ENCODE results near the gene PAWR.

DNA sequence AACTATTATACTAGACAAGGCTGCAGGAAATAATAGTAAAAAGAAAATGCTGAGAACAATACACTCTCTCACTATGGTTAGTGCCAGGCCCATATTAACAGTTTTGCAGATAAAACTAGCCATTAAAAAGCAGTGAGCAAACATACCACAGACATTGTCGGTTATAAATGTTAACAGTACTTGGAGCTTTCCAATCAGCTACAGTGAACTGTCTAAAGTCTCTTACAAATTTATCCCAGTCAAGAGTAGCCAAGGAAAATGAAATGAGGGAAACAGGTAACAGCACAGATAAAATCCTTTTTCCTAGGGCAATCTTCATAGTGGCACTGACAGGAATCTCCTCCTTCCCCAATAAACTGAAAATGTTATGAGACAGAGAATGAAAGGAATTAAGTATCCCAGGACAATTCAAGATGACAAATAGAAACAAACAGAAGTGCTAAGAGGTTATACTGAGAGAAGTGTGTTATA lies 30.8 kb downstream of the PAWR start:
- TF ChIP-seq GATA2 (CRISPR knock-in tag; IDR thresholded peaks at IDR 0.05) (no peak), BMI1 (IDR thresholded peaks at IDR 0.05; ENCODE audit: low read length) (no peak), TBP (optimal IDR thresholded peaks at IDR 0.05; ENCODE audit: low read depth, low read length) (no peak), BHLHE40 (IDR thresholded peaks at IDR 0.05; ENCODE audit: low read length) (no peak), FOXK1 (CRISPR knock-in tag; IDR thresholded peaks at IDR 0.05; ENCODE audit: borderline replicate concordance) (no peak), YY1 (IDR thresholded peaks at IDR 0.05; ENCODE audit: borderline replicate concordance in 1 of 3, control insufficient read depth in 1 of 3, extremely low read depth in 1 of 3, insufficient read depth in 3 of 3, insufficient read length in 1 of 3, insufficient replicate concordance in 2 of 3, low read depth in 1 of 3, low read length in 2 of 3) (no peak), MCM7 (IDR thresholded peaks at IDR 0.05) (no peak), FOXJ3 (CRISPR knock-in tag; IDR thresholded peaks at IDR 0.05) (no peak), MAZ (CRISPR knock-in tag; conservative IDR thresholded peaks at IDR 0.05 in 1 of 2, IDR thresholded peaks at IDR 0.05 in 1 of 2) (no peak)
- TF ChIP-seq, protein P1, sequence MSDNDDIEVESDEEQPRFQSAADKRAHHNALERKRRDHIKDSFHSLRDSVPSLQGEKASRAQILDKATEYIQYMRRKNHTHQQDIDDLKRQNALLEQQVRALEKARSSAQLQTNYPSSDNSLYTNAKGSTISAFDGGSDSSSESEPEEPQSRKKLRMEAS (CRISPR knock-in tag; IDR thresholded peaks at IDR 0.05) = no peak
- TF ChIP-seq, protein P2, sequence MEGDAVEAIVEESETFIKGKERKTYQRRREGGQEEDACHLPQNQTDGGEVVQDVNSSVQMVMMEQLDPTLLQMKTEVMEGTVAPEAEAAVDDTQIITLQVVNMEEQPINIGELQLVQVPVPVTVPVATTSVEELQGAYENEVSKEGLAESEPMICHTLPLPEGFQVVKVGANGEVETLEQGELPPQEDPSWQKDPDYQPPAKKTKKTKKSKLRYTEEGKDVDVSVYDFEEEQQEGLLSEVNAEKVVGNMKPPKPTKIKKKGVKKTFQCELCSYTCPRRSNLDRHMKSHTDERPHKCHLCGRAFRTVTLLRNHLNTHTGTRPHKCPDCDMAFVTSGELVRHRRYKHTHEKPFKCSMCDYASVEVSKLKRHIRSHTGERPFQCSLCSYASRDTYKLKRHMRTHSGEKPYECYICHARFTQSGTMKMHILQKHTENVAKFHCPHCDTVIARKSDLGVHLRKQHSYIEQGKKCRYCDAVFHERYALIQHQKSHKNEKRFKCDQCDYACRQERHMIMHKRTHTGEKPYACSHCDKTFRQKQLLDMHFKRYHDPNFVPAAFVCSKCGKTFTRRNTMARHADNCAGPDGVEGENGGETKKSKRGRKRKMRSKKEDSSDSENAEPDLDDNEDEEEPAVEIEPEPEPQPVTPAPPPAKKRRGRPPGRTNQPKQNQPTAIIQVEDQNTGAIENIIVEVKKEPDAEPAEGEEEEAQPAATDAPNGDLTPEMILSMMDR (IDR thresholded peaks at IDR 0.05 in 2 of 3, conservative IDR thresholded peaks at IDR 0.05 in 1 of 3; ENCODE audit: insufficient read depth in 2 of 3, low read depth in 1 of 3, low read length in 3 of 3) = no peak

Data from K562 (cell line).